H54 (cell line): ENCODE data around the gene KCNA3.
"Not testable (repeated sequence)": the region's sequence is repeated elsewhere in the genome, so short reads cannot be mapped to it uniquely, and the experiment has no call there.

Experiments used
- DNase-seq: peaks from one replicate; pipeline ENCODE4 v3.0.0; 2011; ENCODE audit warnings: low spot score, mixed read lengths; ENCODE audit not compliant: insufficient read length
- FAIRE-seq: peaks from 3 replicates; lab custom pipeline; 2011; peaks lifted over from hg19 to GRCh38; lab: Jason Lieb, UNC
- POLR2A ChIP-seq: IDR thresholded peaks from 2 replicates; pipeline ENCODE4 v1.6.1; 2011; ENCODE audit warnings: low read depth, mild to moderate bottlenecking, low read length

Gene KCNA3

DNA sequence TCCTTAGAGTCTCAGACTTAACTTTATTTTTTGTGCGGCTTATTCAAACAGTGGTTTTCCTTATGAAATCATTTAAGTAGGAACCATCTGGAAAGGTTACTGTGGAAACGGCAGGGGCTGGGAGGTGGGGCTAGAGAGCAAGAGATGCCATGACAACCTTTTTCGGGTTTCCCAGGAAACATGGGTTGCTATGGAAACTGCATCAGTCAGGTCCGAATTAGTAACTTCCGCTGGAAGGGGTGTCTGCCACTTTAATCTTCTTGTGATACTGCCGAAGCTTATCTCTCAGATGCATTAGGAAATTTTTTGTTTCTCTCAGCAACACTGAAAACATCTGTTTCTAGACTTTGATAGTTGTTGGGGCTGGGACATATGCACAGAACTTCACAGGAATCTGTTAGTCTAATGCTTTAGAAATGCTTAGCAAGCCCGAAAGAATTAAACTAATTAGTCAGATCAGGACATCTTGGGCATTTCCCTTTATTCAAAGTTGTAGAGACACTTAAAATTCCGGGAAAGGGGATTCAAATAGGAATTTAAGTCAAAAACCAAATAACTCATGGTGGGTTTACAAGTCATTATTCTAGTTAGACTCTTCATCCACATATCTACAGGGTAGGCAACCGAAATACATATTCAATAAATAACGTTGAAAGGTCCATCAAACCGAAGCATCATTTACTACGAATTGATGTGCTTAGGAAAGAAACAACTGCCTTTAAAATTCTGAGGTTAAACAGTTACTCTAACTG is 2.6 kb downstream of the KCNA3 start:
- FAIRE-seq (no peak), DNase-seq (no peak)
- no peak for TF ChIP-seq POLR2A

- no peak for TF ChIP-seq POLR2A
- DNase-seq (no peak), FAIRE-seq (no peak)
Observed at GRCh38 chr1:110671361-110671760, 3.4 kb downstream of the KCNA3 start.

DNA sequence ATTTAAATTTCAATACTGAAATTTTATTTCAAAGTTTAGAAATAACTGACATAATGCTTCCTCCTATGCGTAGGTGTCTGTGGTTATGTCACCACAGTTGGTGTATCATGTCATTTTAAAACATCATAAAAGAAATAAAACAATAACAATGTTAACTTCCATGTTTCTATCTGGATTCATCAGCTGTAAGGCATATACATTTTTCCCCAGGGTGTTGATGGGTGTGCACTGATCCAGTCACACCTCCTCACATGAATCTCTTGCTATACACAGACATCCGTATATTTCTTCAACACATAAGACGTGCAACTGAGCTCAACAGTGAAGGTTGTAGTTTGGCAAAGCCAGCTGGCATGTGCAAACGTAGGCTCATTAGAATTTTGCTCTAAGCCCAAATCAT is 6.2 kb downstream of the KCNA3 start:
- DNase-seq: no peak
- no peak for TF ChIP-seq POLR2A
- no peak for FAIRE-seq

DNA sequence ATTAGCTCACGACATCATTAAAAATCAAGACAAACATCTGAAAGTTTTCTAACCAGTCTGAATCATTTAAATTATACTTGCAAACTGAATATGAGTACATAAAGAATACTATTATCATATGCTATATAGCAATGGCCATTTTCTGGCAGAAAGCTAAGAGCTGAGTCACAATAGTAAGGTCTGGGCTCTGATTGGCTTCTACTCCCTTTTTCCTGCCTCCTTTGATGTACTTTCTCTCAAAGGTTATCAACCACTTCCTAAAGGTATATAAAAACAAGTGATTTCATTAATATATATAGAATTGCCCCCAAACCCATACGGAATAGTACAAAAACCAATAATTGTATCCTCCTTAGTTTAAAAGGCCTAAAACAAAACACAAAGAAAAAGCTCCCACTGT is 7.0 kb downstream of the KCNA3 start:
- FAIRE-seq: no peak
- no peak for DNase-seq
- no peak for TF ChIP-seq POLR2A

- no peak for FAIRE-seq
Observed at GRCh38 chr1:110663241-110663640, 11.5 kb downstream of the KCNA3 start.

DNA sequence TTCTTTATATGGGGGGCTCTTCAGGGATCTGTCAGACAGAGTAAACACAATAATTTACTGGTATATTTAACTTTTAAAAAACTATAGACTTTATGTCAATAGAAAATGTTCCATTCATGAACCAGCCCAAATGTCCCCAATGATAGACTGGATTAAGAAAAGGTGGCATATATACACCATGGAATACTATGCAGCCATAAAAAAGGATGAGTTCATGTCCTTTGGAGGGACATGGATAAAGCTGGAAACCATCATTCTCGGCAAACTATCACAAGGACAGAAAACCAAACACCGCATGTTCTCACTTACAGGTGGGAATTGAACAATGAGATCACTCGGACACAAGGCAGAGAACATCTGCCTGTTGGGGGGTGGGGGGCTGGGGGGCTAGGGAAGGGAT is 15.2 kb downstream of the KCNA3 start:
- not testable (repeated sequence) for DNase-seq, FAIRE-seq

More at GRCh38 chr1:110663241-110663640, 11.5 kb downstream of the KCNA3 start:
- no peak for TF ChIP-seq POLR2A
- DNase-seq: no peak

GRCh38 chr1:110657351-110657750 is 17.4 kb downstream of the KCNA3 start:
- no peak for FAIRE-seq
- DNase-seq: no peak
- no peak for TF ChIP-seq POLR2A

DNA sequence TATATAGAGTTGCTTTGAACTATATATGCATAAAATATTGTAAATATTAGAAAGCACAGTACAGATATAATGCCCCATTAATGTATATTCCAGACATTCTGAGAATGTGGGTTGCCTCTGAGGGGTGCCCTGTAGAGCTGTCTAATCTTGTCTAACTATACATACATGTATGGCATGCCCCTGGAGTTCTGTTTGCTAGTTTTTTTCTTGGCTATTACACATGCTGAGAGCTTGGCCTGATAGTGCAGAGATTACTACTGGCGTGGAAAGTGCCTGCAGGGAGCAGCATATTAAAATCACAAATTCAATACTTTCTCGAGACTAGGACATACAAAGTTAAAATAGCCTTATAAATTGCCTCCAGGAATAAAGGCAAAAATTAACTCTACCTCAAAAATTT is 24.1 kb downstream of the KCNA3 start:
- TF ChIP-seq POLR2A: no peak
- FAIRE-seq (no peak), DNase-seq (no peak)

GRCh38 chr1:110648417-110648816 is 26.3 kb downstream of the KCNA3 start:
- FAIRE-seq (no peak), DNase-seq (no peak)
- no peak for TF ChIP-seq POLR2A

- TF ChIP-seq POLR2A: no peak
- FAIRE-seq (no peak), DNase-seq (no peak)
Observed at GRCh38 chr1:110647254-110647891, 27.4 kb downstream of the KCNA3 start.

DNA sequence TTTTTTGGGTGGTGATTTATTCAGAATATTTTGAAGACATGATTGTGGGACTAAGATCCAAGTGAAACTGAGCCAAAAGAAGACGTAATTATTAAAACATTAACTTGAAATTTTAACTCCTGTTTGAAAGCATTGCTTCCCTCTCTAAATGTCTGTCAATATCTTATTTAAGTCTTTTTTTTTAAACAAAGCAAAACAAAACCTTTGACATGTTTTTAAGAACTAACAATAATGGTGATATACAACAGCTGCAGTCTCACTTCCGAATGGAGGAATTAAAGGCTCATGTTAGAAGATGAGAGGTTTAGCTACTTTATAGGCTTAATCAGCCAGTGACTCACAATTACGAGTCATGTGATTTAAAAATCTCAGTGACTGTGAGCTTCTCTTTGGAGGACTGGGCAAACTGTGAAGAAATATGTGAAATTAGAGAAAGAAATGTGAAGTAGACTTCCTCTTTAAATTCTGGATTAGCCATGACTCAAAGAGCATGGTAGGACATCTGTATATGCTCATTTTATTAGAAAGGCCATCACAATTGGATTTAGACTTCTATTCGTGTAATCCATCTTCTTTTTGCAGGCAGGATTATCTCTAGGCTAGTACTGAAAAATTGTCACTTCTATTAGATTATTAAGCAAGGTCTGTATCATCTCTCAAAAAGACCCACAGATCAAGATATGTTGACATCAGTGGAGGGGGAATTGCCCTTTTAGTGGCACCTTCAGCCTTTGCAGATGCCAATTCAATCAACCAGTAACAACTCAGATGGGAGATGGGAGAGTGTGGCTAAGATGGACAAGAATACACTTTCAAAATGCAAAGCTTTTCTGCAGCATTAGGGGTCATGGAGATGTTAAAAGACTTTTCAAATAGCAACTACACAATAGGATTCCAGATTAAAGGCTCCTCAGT is 28.7 kb downstream of the KCNA3 start:
- FAIRE-seq: peak; percentile 23
- TF ChIP-seq POLR2A: no peak
- DNase-seq: no peak

- TF ChIP-seq POLR2A: no peak
- DNase-seq (no peak), FAIRE-seq (no peak)
Observed at GRCh38 chr1:110645211-110645610, 29.5 kb downstream of the KCNA3 start.

DNA sequence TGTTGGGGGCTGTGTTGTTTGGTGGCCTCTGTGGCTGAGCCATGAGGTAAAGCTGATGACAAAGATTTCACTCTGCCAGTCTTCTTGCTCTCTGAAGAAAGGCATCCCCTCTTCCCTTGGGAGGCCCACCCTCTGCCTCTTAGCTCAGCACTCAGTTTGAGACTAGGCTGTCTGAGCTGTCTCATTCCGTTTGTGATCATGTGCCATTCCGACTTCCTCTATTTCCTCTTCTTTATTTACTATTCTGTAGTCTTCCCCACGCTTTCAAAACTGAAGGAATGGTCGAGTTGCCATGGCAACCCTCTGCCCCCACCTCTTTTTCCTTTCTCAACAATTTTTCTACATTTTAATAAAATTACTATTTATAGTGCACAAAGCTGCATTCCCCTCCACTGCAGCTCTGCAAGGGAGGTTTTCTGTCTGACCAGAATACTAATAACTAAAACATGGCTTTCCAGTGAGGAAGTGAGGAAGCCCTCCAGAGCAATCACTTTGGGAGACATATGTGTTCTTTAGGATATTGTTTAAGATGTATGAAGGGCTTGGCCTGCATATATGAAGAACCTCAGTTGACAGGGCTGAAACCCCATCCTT is 30.8 kb downstream of the KCNA3 start:
- no peak for FAIRE-seq
- TF ChIP-seq POLR2A: no peak

More for the DNA sequence above, 30.8 kb downstream of the KCNA3 start:
- DNase-seq: no peak
